ENCODE results near the gene CA5A. TPM values are rescaled to one million over a fixed set of nuclear protein-coding genes. Genes with fewer than 3 reads are reported as not detected.

Gene CA5A
- total RNA-seq, 1 donor from 2014 or later = not detected

DNA sequence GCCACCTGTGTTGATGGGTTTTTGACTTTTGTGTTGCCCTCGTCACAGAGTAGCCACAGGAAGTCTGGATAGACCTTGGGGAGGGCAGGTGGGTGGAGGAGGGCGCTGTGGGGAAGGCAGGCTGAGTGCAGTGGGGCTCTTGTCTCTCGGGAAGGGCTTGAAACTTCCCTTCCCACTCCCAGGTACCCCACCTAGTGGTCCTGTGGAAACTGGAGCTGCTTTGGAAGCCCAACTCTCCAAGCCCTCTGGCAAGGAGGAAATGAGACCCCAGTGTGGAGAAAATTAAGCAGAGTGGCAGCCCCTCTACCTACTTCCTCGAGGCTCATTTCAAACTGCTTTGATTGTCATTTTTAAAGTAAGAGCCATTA lies 9.2 kb downstream of the CA5A start:
- Histone ChIP-seq H3K4me1 (ENCODE audit: insufficient read depth, low read length) (peaks cover 11% of the 10 kb centered on the region), H3K4me3 (ENCODE audit: insufficient read depth, low read depth, low read length) (no peak overlapping the region), H3K9ac (ENCODE audit: low read length) (no peak overlapping the region), H3K79me2 (ENCODE audit: insufficient read depth, low read length) (no peaks in the 10 kb centered on the region), H3K9me3 (ENCODE audit: insufficient read depth, low read depth, low read length) (no peaks in the 10 kb centered on the region), H3K36me3 (ENCODE audit: insufficient read depth, low read length) (no peaks in the 10 kb centered on the region), H4K20me1 (ENCODE audit: insufficient read depth, low read length) (no peaks in the 10 kb centered on the region), H3K4me2 (ENCODE audit: low read length) (no peak overlapping the region), H2AFZ (ENCODE audit: low read depth, low read length) (no peak overlapping the region), H3K27ac (ENCODE audit: low read depth, low read length) (no peak overlapping the region), H3K27me3 (ENCODE audit: insufficient read depth, low read length) (peaks cover 9% of the 10 kb centered on the region)
- peaks cover 21% of the 10 kb centered on the region for H3K27me3 Mint-ChIP-seq (ENCODE audit: low read depth, unreplicated experiment)
- TF ChIP-seq, protein P1, sequence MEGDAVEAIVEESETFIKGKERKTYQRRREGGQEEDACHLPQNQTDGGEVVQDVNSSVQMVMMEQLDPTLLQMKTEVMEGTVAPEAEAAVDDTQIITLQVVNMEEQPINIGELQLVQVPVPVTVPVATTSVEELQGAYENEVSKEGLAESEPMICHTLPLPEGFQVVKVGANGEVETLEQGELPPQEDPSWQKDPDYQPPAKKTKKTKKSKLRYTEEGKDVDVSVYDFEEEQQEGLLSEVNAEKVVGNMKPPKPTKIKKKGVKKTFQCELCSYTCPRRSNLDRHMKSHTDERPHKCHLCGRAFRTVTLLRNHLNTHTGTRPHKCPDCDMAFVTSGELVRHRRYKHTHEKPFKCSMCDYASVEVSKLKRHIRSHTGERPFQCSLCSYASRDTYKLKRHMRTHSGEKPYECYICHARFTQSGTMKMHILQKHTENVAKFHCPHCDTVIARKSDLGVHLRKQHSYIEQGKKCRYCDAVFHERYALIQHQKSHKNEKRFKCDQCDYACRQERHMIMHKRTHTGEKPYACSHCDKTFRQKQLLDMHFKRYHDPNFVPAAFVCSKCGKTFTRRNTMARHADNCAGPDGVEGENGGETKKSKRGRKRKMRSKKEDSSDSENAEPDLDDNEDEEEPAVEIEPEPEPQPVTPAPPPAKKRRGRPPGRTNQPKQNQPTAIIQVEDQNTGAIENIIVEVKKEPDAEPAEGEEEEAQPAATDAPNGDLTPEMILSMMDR (IDR thresholded peaks at IDR 0.05; ENCODE audit: insufficient read depth, low read depth, low read length) = no peak
- TF ChIP-seq EZH2 (IDR thresholded peaks at IDR 0.05; ENCODE audit: insufficient read depth, low read length) = no peak
- H3K4me3 Mint-ChIP-seq (ENCODE audit: unreplicated experiment) = no peak overlapping the region
- no peak overlapping the region for H3K27ac Mint-ChIP-seq (ENCODE audit: unreplicated experiment)
- H3K36me3 Mint-ChIP-seq (ENCODE audit: low read depth, unreplicated experiment) = no peaks in the 10 kb centered on the region
- no peaks in the 10 kb centered on the region for H3K9me3 Mint-ChIP-seq (ENCODE audit: unreplicated experiment)
- DNase-seq (ENCODE audit: low read depth) (no peak), FAIRE-seq (no peak)
- peaks cover 4% of the 10 kb centered on the region for H3K4me1 Mint-ChIP-seq (ENCODE audit: low read depth, unreplicated experiment)

DNA sequence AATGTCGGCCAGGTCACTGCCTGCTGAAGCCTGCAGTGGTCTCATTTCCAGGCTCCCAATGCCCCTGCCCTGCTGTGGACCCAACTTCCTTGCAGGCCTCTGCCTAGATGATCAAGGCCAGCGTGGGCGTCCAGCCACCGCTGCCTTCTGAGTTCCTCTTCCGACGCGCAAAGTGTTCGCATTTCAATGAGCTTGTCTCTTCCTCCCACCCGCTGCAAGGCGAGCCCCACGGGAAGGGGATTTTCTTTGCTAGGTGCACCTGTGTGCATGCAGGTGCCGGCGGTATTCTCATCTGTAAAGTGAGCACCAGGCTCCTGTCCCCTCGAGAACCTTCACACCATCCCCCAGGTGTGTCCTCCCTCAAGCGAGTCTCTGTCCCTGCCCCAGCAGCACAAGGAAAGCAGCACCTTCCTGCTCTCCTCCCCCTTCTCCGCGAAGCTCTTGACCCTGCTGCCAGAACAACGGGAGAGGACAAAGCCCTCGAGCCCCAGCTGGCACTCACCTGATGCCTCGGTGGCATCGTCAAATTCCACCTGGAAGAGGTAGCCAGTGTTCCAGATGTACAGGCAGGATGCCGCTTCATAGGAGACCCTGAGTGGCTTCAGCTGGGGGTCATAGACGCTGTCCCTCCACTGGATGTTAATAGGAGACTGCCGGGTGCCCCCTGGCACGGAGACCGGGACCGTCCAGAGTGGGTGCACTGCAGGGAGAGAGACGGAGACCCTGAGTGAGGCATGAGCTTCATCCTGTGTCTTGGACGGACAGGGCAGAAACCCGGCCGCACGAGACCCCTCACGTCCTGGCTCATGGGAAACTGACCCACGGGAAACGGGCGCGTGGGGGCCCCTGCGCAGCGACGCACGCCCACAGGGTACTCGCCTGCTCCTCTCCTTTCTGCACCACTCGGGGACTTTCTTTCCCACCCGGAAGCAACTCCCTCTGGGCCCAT lies 9.8 kb downstream of the CA5A start:
- Histone ChIP-seq H3K4me2 (ENCODE audit: low read length) (no peak overlapping the region), H3K79me2 (ENCODE audit: insufficient read depth, low read length) (no peaks in the 10 kb centered on the region), H3K4me3 (ENCODE audit: insufficient read depth, low read depth, low read length) (no peak overlapping the region), H3K36me3 (ENCODE audit: insufficient read depth, low read length) (no peaks in the 10 kb centered on the region), H4K20me1 (ENCODE audit: insufficient read depth, low read length) (no peaks in the 10 kb centered on the region), H2AFZ (ENCODE audit: low read depth, low read length) (no peak overlapping the region), H3K9ac (ENCODE audit: low read length) (no peak overlapping the region), H3K27ac (ENCODE audit: low read depth, low read length) (no peak overlapping the region), H3K27me3 (ENCODE audit: insufficient read depth, low read length) (peaks cover 9% of the 10 kb centered on the region), H3K4me1 (ENCODE audit: insufficient read depth, low read length) (peaks cover 5% of the 10 kb centered on the region), H3K9me3 (ENCODE audit: insufficient read depth, low read depth, low read length) (no peaks in the 10 kb centered on the region)
- no peaks in the 10 kb centered on the region for H3K9me3 Mint-ChIP-seq (ENCODE audit: unreplicated experiment)
- FAIRE-seq (no peak), DNase-seq (ENCODE audit: low read depth) (no peak)
- H3K4me3 Mint-ChIP-seq (ENCODE audit: unreplicated experiment) = no peak overlapping the region
- H3K36me3 Mint-ChIP-seq (ENCODE audit: low read depth, unreplicated experiment) = no peaks in the 10 kb centered on the region
- peaks cover 21% of the 10 kb centered on the region for H3K27me3 Mint-ChIP-seq (ENCODE audit: low read depth, unreplicated experiment)
- no peak overlapping the region for H3K27ac Mint-ChIP-seq (ENCODE audit: unreplicated experiment)
- peaks cover 4% of the 10 kb centered on the region for H3K4me1 Mint-ChIP-seq (ENCODE audit: low read depth, unreplicated experiment)
- TF ChIP-seq, protein P1 (IDR thresholded peaks at IDR 0.05; ENCODE audit: insufficient read depth, low read depth, low read length) = no peak
- no peak for TF ChIP-seq EZH2 (IDR thresholded peaks at IDR 0.05; ENCODE audit: insufficient read depth, low read length)
